ENCODE results near the gene HIRA.

The HIRA gene, protein sequence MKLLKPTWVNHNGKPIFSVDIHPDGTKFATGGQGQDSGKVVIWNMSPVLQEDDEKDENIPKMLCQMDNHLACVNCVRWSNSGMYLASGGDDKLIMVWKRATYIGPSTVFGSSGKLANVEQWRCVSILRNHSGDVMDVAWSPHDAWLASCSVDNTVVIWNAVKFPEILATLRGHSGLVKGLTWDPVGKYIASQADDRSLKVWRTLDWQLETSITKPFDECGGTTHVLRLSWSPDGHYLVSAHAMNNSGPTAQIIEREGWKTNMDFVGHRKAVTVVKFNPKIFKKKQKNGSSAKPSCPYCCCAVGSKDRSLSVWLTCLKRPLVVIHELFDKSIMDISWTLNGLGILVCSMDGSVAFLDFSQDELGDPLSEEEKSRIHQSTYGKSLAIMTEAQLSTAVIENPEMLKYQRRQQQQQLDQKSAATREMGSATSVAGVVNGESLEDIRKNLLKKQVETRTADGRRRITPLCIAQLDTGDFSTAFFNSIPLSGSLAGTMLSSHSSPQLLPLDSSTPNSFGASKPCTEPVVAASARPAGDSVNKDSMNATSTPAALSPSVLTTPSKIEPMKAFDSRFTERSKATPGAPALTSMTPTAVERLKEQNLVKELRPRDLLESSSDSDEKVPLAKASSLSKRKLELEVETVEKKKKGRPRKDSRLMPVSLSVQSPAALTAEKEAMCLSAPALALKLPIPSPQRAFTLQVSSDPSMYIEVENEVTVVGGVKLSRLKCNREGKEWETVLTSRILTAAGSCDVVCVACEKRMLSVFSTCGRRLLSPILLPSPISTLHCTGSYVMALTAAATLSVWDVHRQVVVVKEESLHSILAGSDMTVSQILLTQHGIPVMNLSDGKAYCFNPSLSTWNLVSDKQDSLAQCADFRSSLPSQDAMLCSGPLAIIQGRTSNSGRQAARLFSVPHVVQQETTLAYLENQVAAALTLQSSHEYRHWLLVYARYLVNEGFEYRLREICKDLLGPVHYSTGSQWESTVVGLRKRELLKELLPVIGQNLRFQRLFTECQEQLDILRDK

DNA sequence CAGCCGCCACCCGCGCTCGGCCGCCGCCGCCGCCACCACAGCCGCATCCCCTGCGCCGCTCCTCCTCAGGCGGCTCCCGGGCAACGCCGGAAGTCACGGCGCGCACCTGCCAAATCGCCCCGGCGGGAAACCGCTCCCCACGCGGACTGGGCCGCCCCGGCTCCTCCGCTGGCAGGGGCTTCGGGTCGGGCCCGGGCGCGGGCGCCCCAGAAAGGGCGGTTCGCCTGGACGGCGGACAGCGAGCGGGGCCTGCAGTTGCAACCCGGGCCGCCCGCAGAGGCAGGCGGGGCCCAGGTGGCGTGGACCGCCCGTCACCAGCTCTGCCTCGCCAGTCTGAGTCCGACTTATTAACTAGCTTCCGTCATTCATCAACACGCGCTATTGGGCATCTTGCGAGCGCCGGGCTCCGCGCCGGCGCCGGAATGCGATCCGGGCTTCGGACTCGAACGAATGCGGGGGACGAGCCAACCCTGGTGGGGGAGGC, at the start of gene HIRA:
HIRA (minus strand) TSS at position 85 of the 484 bp plus-strand sequence. CDS start 257 bp downstream, outside the sequence.
- peak; percentile 83 for DNase-seq (ENCODE audit: low read depth)
- TF ChIP-seq, protein P1, sequence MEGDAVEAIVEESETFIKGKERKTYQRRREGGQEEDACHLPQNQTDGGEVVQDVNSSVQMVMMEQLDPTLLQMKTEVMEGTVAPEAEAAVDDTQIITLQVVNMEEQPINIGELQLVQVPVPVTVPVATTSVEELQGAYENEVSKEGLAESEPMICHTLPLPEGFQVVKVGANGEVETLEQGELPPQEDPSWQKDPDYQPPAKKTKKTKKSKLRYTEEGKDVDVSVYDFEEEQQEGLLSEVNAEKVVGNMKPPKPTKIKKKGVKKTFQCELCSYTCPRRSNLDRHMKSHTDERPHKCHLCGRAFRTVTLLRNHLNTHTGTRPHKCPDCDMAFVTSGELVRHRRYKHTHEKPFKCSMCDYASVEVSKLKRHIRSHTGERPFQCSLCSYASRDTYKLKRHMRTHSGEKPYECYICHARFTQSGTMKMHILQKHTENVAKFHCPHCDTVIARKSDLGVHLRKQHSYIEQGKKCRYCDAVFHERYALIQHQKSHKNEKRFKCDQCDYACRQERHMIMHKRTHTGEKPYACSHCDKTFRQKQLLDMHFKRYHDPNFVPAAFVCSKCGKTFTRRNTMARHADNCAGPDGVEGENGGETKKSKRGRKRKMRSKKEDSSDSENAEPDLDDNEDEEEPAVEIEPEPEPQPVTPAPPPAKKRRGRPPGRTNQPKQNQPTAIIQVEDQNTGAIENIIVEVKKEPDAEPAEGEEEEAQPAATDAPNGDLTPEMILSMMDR (conservative IDR thresholded peaks at IDR 0.05; ENCODE audit: low read depth, low read length): no peak
- peak within 1 kb of the TSS; percentile 83 for H3K4me3 ChIP-seq (ENCODE audit: low read depth, low read length)

DNA sequence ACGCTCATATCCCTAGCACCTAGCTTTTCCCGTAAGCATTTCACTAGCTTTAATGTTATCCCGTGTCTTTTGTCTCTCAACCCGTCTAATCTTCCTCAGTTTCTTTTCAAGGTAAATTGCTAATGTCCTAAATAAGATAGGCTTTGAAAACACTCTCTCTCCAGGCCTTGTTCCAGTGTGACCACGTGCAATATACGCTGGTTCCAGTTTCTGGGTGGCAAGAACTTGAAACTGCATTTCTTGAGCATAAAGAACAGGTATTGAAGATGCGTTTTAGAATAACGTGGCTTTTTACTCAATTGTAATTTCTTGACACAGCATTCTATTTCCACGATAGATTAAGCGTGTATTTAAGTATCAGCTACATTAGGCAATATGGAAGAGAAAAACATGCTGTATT, 49.3 kb upstream of the HIRA start:
- H3K4me3 ChIP-seq (ENCODE audit: low read depth, low read length): no peak overlapping the region
- TF ChIP-seq, protein P1 (conservative IDR thresholded peaks at IDR 0.05; ENCODE audit: low read depth, low read length): no peak
- no peak for DNase-seq (ENCODE audit: low read depth)

DNA sequence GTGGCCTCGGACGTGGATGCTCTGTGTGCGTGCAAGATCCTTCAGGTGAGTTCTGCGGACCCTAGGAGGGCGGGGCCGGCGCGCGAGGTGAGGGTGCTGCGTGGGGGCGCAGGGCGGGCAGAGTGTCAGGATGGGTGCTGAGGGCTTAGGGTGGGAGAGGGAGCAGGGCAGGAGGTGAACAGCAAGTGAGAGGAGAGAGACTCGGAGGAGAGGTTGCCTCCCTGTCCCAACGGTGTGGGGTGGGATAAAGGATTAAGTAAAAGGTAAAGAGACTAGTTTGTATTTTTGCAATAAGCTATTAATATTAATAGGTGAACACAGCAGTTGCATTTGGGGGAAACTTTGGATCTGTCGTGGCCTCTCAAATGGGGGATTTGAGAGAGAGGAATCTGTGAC, 48.6 kb upstream of the HIRA start:
- peak overlapping the region; percentile 71 for H3K4me3 ChIP-seq (ENCODE audit: low read depth, low read length)
- DNase-seq (ENCODE audit: low read depth): no peak
- TF ChIP-seq, protein P1 (conservative IDR thresholded peaks at IDR 0.05; ENCODE audit: low read depth, low read length): no peak

DNA sequence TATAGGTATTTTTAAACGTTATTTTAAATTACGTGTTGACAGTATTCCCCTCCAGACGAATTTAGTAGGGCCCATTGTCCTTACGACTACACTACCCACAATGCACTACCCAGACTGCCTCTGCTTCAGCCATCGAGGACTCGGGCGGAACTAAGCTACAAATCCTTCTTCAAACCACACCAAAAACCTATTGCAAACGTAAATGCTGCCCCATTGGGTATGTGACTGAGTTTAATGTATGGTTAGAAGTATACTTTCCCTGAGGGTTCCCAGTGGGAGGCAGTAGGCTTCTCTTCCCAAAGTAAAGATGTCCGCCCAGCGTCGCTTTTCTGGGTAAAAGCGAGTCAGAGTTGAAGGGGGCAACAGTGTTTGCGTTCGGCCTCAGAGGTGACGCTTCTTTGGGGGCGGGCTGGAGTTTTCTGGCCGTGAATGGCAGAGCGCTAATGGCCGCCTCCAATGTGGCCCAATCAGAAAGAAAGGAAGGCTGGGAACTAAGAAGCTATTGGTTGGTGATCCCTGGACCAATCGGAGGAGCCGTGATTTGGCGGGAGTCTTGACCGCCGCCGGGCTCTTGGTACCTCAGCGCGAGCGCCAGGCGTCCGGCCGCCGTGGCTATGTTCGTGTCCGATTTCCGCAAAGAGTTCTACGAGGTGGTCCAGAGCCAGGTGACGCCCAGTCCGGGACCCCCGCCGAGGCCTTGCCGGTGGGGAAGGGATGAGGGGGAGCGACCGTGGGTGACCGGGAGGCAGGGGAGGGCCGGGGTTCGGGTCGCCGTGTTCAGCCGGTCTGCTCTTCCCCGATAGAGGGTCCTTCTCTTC, 48.0 kb upstream of the HIRA start, which contains the start of gene CDC45:
CDC45 (plus strand) TSS at position 566 of the 818 bp plus-strand sequence; CDS start at position 615, 49 bp downstream.
- peak; percentile 99 for DNase-seq (ENCODE audit: low read depth)
- H3K4me3 ChIP-seq (ENCODE audit: low read depth, low read length): peak within 1 kb of the TSS; percentile 98
- TF ChIP-seq, protein P1 (conservative IDR thresholded peaks at IDR 0.05; ENCODE audit: low read depth, low read length): no peak

DNA sequence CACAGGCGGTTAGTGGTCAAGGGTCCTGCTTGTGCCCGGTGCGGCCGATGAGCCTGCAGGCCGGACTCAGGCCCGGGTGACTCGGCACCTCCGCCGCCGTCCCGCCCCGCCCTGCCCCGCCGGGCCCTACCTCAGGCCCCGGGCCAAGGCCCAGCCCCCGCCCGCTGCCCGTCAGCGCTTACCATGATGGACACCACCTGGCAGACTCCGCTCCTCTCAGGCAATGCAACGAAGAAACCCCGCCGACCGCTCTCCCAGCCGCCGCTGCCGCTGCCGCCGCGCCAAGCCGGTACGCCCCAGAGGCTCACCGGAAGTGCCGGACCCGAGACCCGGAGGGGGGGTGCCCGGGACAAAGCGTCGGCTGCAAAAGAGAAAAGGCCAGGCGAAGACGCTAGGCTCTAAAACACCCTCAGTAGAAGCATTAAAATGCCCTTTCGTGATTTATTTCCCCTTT, 47.4 kb upstream of the HIRA start, which contains the start of gene UFD1:
UFD1 (minus strand) TSS at position 293 of the 454 bp plus-strand sequence; CDS start at position 185, 108 bp downstream.
- DNase-seq (ENCODE audit: low read depth): peak; percentile 85
- TF ChIP-seq, protein P1 (conservative IDR thresholded peaks at IDR 0.05; ENCODE audit: low read depth, low read length): no peak
- H3K4me3 ChIP-seq (ENCODE audit: low read depth, low read length): peak within 1 kb of the TSS; percentile 98

All from choroid plexus epithelial cell (primary cell).